AG04449 (cell line): Measurements from ENCODE around the gene RHBDL3.
"Not testable (repeated sequence)": the region's sequence is repeated elsewhere in the genome, so short reads cannot be mapped to it uniquely, and the experiment has no call there.

Source experiments
- CTCF ChIA-PET: fragments of 350-600 bp; formaldehyde crosslinking; extraction: SDS; loops from one replicate; lab custom pipeline; 2021; ENCODE audit warnings: antibody characterized with exemption; lab: Yijun Ruan, JAX
- POLR2A ChIA-PET: fragments of 400-600, 350-600 bp; formaldehyde crosslinking; extraction: SDS; loops from one replicate; lab custom pipeline; 2020; ENCODE audit warnings: antibody characterized with exemption, inconsistent platforms; lab: Yijun Ruan, JAX
- DNase-seq: peaks from one replicate; pipeline ENCODE4 v3.0.0-alpha.2; 2010; ENCODE audit warnings: low read depth, low spot score
- H3K4me3 ChIP-seq: 2 replicates; pipeline ENCODE4 v1.5.1; 2011; ENCODE audit warnings: low read depth, mild to moderate bottlenecking, control low read depth, low read length
- CTCF ChIP-seq: IDR thresholded peaks from one replicate; pipeline ENCODE4 v1.5.1; 2011; ENCODE audit warnings: mild to moderate bottlenecking, moderate library complexity, low read length, control low read depth, inconsistent platforms; ENCODE audit not compliant: insufficient read depth; ENCODE audit errors: missing control alignments

Gene RHBDL3

GRCh38 chr17:32256701-32257019 is 9.0 kb upstream of the RHBDL3 start:
- H3K4me3 ChIP-seq, result no peak overlapping the region
- no peak for DNase-seq
- CTCF ChIA-PET, result interaction anchor here (1.1 to 1.6 kb wide), 3 partner anchors 24 to 62 kb away, joined by 3 to 5 read pairs (median 4); no protein-coding TSS in a partner anchor
- TF ChIP-seq CTCF, result no peak
- POLR2A ChIA-PET, result no interaction called here

DNA sequence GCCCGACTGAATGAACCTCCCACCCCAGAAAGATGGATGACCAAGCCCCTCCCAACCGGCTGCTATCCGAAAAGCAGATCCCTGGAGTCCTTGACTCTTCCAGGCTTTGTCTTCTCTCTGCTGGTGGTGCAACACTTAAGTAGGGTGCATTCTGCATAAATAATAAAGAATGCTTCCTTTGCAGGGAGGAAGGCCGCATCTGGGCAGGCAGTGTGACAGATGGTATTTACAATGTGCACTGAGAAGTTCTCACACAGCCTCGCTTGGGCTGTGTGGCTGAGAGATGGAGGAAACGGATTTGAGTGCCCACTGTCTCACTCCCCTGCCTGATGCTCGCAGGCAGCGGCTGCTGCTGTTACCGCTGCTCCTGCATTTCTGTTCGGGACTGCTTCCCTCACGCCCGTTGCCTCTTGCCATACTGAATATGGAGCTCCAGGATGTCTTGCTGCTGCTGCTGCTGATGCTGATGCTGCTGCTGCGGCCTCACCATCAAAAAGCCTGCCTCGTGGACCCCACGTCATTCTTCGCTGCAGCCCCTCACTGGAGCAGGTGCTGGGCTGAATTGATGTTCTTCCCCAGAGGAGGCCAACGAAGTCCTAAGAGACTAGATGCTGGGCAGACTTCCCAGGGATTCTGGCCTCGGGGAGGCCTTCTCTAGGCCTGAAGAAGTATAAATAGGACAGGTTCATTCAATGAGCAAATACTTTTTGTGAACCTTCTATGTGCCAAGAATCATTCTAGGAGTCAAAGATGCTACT is 7.1 kb upstream of the RHBDL3 start:
- ChIA-PET POLR2A (no interaction called here), CTCF (interaction anchor here (0.7 to 2.6 kb wide), 5 partner anchors 9 to 64 kb away, joined by 3 to 9 read pairs (median 4); no protein-coding TSS in a partner anchor)
- TF ChIP-seq CTCF, result no peak
- no peak overlapping the region for H3K4me3 ChIP-seq
- DNase-seq, result no peak

DNA sequence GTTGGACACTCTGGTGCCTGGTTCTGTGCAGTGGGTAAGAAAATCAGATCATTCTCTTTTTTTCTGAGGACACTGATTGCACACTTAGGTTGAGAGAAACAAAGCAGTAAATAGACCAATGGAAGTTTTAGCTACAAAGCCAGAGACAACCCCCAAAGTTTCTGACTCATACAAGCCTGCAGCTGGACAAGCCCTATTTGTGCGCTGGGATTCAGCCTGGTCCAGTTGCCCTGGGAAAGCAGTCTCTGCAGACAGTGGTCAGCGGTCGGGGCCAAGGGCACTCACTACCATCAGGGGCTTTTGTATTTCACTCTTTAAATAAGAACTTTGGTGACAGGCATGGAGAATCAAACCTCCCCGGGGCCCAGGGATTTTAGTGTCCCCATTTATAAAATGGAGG is 6.0 kb upstream of the RHBDL3 start:
- CTCF ChIA-PET, result interaction anchor here (0.7 to 2.6 kb wide), 4 partner anchors 8 to 63 kb away, joined by 3 to 9 read pairs (median 4); no protein-coding TSS in a partner anchor
- TF ChIP-seq CTCF, result no peak
- POLR2A ChIA-PET, result no interaction called here
- H3K4me3 ChIP-seq, result no peak overlapping the region
- DNase-seq, result no peak

DNA sequence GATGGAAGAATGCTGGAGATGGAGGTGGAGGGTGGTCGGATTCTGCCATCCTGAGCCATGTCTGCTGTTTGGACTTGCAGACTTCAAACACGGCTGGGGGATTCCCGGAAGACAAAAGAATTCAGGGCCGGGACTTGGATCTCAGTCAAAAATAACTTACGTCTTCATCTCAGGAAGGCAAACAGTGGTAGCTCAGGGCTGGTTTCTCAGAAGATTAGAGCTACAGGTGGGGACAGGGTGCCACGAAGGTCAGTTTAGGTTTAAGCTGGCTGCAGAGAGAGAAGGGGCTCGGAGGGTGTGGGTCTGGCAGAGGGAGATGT is 4.3 kb upstream of the RHBDL3 start:
- POLR2A ChIA-PET, result no interaction called here

DNA sequence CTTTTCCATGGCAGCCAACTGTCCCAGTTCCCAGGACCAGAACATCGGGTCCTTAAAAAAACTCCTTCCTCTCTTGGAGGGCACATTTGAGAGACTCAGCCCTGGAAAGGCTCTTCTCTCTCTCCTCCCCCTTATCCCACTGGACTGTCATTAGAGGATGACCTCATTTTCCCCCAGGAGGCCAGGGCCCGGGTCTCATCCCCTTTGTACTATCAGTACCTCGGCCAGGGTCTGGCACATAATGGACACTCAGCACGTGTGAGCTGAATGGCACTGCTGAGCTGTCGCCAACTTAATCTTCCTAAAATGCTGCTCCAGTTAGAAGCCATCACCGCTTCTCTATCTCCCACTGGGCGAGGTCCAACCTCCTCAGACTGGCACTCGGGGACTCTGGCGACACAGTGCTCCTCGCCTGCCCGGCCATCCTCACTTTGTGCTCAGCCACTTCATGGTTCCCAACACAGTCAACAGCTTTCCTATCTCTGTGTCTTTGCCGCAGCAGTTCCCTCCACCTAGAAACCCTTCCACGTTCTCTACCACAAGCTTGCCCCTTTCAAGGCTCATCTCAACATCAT is 3.6 kb upstream of the RHBDL3 start:
- H3K4me3 ChIP-seq, result no peak overlapping the region
- DNase-seq, result no peak
- ChIA-PET POLR2A (no interaction called here), CTCF (interaction anchor here (0.9 to 1.5 kb wide), 3 partner anchors 10 to 58 kb away, joined by 3 to 4 read pairs (median 3); no protein-coding TSS in a partner anchor)
- no peak for TF ChIP-seq CTCF

More for the DNA sequence above, 4.3 kb upstream of the RHBDL3 start:
- H3K4me3 ChIP-seq, result no peak overlapping the region
- DNase-seq, result no peak
- TF ChIP-seq CTCF, result no peak
- CTCF ChIA-PET, result interaction anchor here (0.9 to 1.5 kb wide), 3 partner anchors 9 to 59 kb away, joined by 3 to 4 read pairs (median 3); no protein-coding TSS in a partner anchor

GRCh38 chr17:32263515-32263914 is 2.1 kb upstream of the RHBDL3 start:
- CTCF ChIA-PET, result interaction anchor here (0.7 to 1.3 kb wide), 4 partner anchors 10 to 92 kb away, joined by 3 to 4 read pairs (median 3); no protein-coding TSS in a partner anchor
- POLR2A ChIA-PET, H3K4me3 ChIP-seq, DNase-seq: not testable (repeated sequence)
